Measurements from ENCODE around the gene KRT26.

Gene KRT26

GRCh38 chr17:40727447-40728231 is 44.4 kb downstream of the KRT26 start:
- H3K27me3 ChIP-seq (ENCODE audit: insufficient read depth, poor library complexity, severe bottlenecking), result peaks cover 12% of the 10 kb centered on the region
- no peak overlapping the region for H3K4me3 ChIP-seq (replicated peaks; ENCODE audit: insufficient read depth, low read length)
- DNase-seq (ENCODE audit: low read depth in 1 of 2, low spot score in 1 of 2), result no peak
- TF ChIP-seq REST (IDR thresholded peaks at IDR 0.05; ENCODE audit: insufficient replicate concordance, low read depth) (no peak), GABPA (IDR thresholded peaks at IDR 0.05; ENCODE audit: low read depth) (no peak), CTCF (IDR thresholded peaks at IDR 0.05; ENCODE audit: insufficient read depth, low read length) (no peak), SPI1 (IDR thresholded peaks at IDR 0.05; ENCODE audit: borderline replicate concordance, low read depth) (no peak), POLR2AphosphoS5 (IDR thresholded peaks at IDR 0.05; ENCODE audit: low read depth) (no peak)
- no peak overlapping the region for H3K27ac ChIP-seq (replicated peaks)

GRCh38 chr17:40726919-40727318 is 45.1 kb downstream of the KRT26 start:
- DNase-seq (ENCODE audit: low read depth in 1 of 2, low spot score in 1 of 2), result no peak

More at GRCh38 chr17:40726919-40727318, 45.1 kb downstream of the KRT26 start:
- Histone ChIP-seq H3K27ac (replicated peaks) (no peak overlapping the region), H3K4me3 (replicated peaks; ENCODE audit: insufficient read depth, low read length) (no peak overlapping the region), H3K27me3 (ENCODE audit: insufficient read depth, poor library complexity, severe bottlenecking) (peaks cover 12% of the 10 kb centered on the region)
- TF ChIP-seq POLR2AphosphoS5 (IDR thresholded peaks at IDR 0.05; ENCODE audit: low read depth) (no peak), GABPA (IDR thresholded peaks at IDR 0.05; ENCODE audit: low read depth) (no peak), CTCF (IDR thresholded peaks at IDR 0.05; ENCODE audit: insufficient read depth, low read length) (no peak), SPI1 (IDR thresholded peaks at IDR 0.05; ENCODE audit: borderline replicate concordance, low read depth) (no peak), REST (IDR thresholded peaks at IDR 0.05; ENCODE audit: insufficient replicate concordance, low read depth) (no peak)

Measured in HL-60 (cell line).